Neutrophil (primary cell): ENCODE data around the gene PLEKHH1.
"Not testable (repeated sequence)": the region's sequence is repeated elsewhere in the genome, so short reads cannot be mapped to it uniquely, and the experiment has no call there.

Experiments
- H3K27ac ChIP-seq: fragments of 200-600 bp; sonication (generic); 2 replicates; pipeline ENCODE4 v1.5.1; 2016; ENCODE audit warnings: mild to moderate bottlenecking, moderate library complexity
- H3K27me3 ChIP-seq: fragments of 200-600 bp; sonication (generic); 2 replicates; pipeline ENCODE4 v1.6.0; 2016; ENCODE audit warnings: mild to moderate bottlenecking
- H3K36me3 ChIP-seq: fragments of 200-600 bp; sonication (generic); 2 replicates; pipeline ENCODE4 v1.5.1; 2017
- H3K4me1 ChIP-seq, 2 experiments: fragments of 200-600 bp in 1 of 2; sonication (generic) in 1 of 2; 1 replicate in 1 of 2; 2 replicates in 1 of 2; pipeline versions ENCODE4 v1.5.1 to v1.6.1; 2013 to 2016; ENCODE audit warnings: low read depth in 1 of 2, low read length in 1 of 2, mild to moderate bottlenecking in 1 of 2, moderate library complexity in 1 of 2; ENCODE audit not compliant: control insufficient read depth in 1 of 2, insufficient read depth in 1 of 2
- H3K4me3 ChIP-seq, 2 experiments: fragments of 200-600 bp in 1 of 2; sonication (generic) in 1 of 2; 1 replicate in 1 of 2; 2 replicates in 1 of 2; pipeline ENCODE4 v1.5.1; 2013 to 2016; ENCODE audit warnings: low read depth in 1 of 2, low read length in 1 of 2, mild to moderate bottlenecking in 1 of 2, moderate library complexity in 1 of 2
- H3K9me3 ChIP-seq: fragments of 200-600 bp; sonication (generic); 2 replicates; pipeline ENCODE4 v1.5.1; 2016
- CTCF ChIP-seq: fragments of 200-600 bp; sonication (generic); IDR thresholded peaks from 2 replicates; pipeline ENCODE4 v1.5.1; 2016; ENCODE audit warnings: antibody characterized with exemption

The PLEKHH1 gene

GRCh38 chr14:67586369-67586768, 53.3 kb downstream of the PLEKHH1 start:
- no peak overlapping the region for H3K4me3 ChIP-seq
- no peak overlapping the region for H3K27ac ChIP-seq
- no peaks in the 10 kb centered on the region for H3K4me1 ChIP-seq
- no peak for TF ChIP-seq CTCF
- H3K27me3 ChIP-seq, result no peaks in the 10 kb centered on the region
- H3K9me3 ChIP-seq, result no peaks in the 10 kb centered on the region
- peaks cover 24% of the 10 kb centered on the region for H3K36me3 ChIP-seq

- Histone ChIP-seq H3K36me3 (peaks cover 48% of the 10 kb centered on the region), H3K4me3 (no peak overlapping the region), H3K27ac (no peak overlapping the region), H3K27me3 (no peaks in the 10 kb centered on the region), H3K4me1 (no peaks in the 10 kb centered on the region), H3K9me3 (no peaks in the 10 kb centered on the region)
- no peak for TF ChIP-seq CTCF
These were observed 56.2 kb downstream of the PLEKHH1 start for GRCh38 chr14:67589204-67589770.

- H3K27me3 ChIP-seq, H3K27ac ChIP-seq, H3K4me3 ChIP-seq, H3K4me1 ChIP-seq, H3K9me3 ChIP-seq: not testable (repeated sequence)
- peaks cover 39% of the 10 kb centered on the region for H3K36me3 ChIP-seq
These were observed 60.6 kb downstream of the PLEKHH1 start for GRCh38 chr14:67593650-67594049.

- Histone ChIP-seq H3K4me1 (peaks cover 5 to 9% of the 10 kb centered on the region in 2 experiments), H3K36me3 (peaks cover 31% of the 10 kb centered on the region)
- TF ChIP-seq CTCF, result no peak
These were observed 62.3 kb downstream of the PLEKHH1 start for GRCh38 chr14:67595392-67595791.

GRCh38 chr14:67599698-67600561, 66.8 kb downstream of the PLEKHH1 start, which contains the start of gene PIGH:
PIGH (minus strand) TSS chr14:67600268; CDS start chr14:67600203, 65 bp downstream.
- no peaks in the 10 kb centered on the region for H3K9me3 ChIP-seq
- peak; percentile 57 for TF ChIP-seq CTCF
- peaks cover 10% of the 10 kb centered on the region for H3K27me3 ChIP-seq
- peaks cover 5 to 13% of the 10 kb centered on the region in 2 experiments for H3K4me1 ChIP-seq
- peak within 1 kb of the TSS; percentile 73 to 82 for H3K4me3 ChIP-seq
- no peaks in the 10 kb centered on the region for H3K36me3 ChIP-seq
- H3K27ac ChIP-seq, result peak within 1 kb of the TSS; percentile 69

More at GRCh38 chr14:67595392-67595791, 62.3 kb downstream of the PLEKHH1 start:
- Histone ChIP-seq H3K27me3 (no peaks in the 10 kb centered on the region), H3K4me3 (no peak overlapping the region), H3K27ac (no peak overlapping the region), H3K9me3 (no peaks in the 10 kb centered on the region)

GRCh38 chr14:67600562-67600974, 67.5 kb downstream of the PLEKHH1 start:
- Histone ChIP-seq H3K4me3 (peak overlapping the region; percentile 73 to 82), H3K4me1 (peaks cover 5 to 13% of the 10 kb centered on the region in 2 experiments), H3K27ac (peak overlapping the region; percentile 69)
- not testable (repeated sequence) for H3K9me3 ChIP-seq, H3K27me3 ChIP-seq, H3K36me3 ChIP-seq
